Hepatocyte (in vitro differentiated cells): Measurements from ENCODE around the gene BHLHE23. TPM values are rescaled to one million over a fixed set of nuclear protein-coding genes. Genes with fewer than 3 reads are reported as not detected.

Source experiments
- DNase-seq: peaks from one replicate; pipeline ENCODE4 v3.0.0-alpha.2; 2016; ENCODE audit warnings: low spot score
- H2AFZ ChIP-seq: fragments of 200-600 bp; sonication (generic); 2 replicates; pipeline ENCODE4 v1.6.0; 2016; ENCODE audit warnings: antibody characterized with exemption, mild to moderate bottlenecking
- H3K27ac ChIP-seq: fragments of 200-600 bp; sonication (generic); 2 replicates; pipeline ENCODE4 v1.5.1; 2016; ENCODE audit warnings: mild to moderate bottlenecking
- H3K27me3 ChIP-seq: fragments of 200-600 bp; sonication (generic); 2 replicates; pipeline ENCODE4 v1.6.1; 2016
- H3K36me3 ChIP-seq: fragments of 200-600 bp; sonication (generic); replicated peaks from 2 replicates; pipeline ENCODE4 v1.5.1; 2016; ENCODE audit warnings: low read depth; ENCODE audit not compliant: insufficient read depth
- H3K4me1 ChIP-seq: fragments of 200-600 bp; sonication (generic); 2 replicates; pipeline ENCODE4 v1.5.1; 2016; ENCODE audit warnings: mild to moderate bottlenecking, moderate library complexity; ENCODE audit not compliant: insufficient read depth
- H3K4me2 ChIP-seq: fragments of 200-600 bp; sonication (generic); 2 replicates; pipeline ENCODE4 v1.6.0; 2016
- H3K4me3 ChIP-seq: fragments of 200-600 bp; sonication (generic); 2 replicates; pipeline ENCODE4 v1.5.1; 2016; ENCODE audit warnings: mild to moderate bottlenecking
- H3K79me2 ChIP-seq: fragments of 200-600 bp; sonication (generic); 2 replicates; pipeline ENCODE4 v1.6.0; 2017; ENCODE audit warnings: mild to moderate bottlenecking
- H3K9me2 ChIP-seq: fragments of 200-600 bp; sonication (generic); replicated peaks from 2 replicates; pipeline ENCODE4 v1.6.0; 2017; ENCODE audit warnings: mild to moderate bottlenecking; ENCODE audit not compliant: insufficient read depth
- H3K9me3 ChIP-seq: fragments of 200-600 bp; sonication (generic); 2 replicates; pipeline ENCODE4 v1.5.1; 2016; ENCODE audit warnings: low read depth, mild to moderate bottlenecking
- H4K20me1 ChIP-seq: fragments of 200-600 bp; sonication (generic); 2 replicates; pipeline ENCODE4 v1.6.0; 2016; ENCODE audit warnings: mild to moderate bottlenecking; ENCODE audit not compliant: insufficient read depth, poor library complexity, severe bottlenecking
- EZH2 ChIP-seq: fragments of 200-600 bp; sonication (generic); IDR thresholded peaks from 2 replicates; pipeline ENCODE4 v1.6.1; 2016; ENCODE audit warnings: antibody characterized with exemption, mild to moderate bottlenecking, borderline replicate concordance
- EZH2phosphoT487 ChIP-seq: fragments of 200-600 bp; sonication (generic); IDR thresholded peaks from one replicate; pipeline ENCODE4 v1.6.1; 2018; ENCODE audit warnings: antibody characterized with exemption, mild to moderate bottlenecking, low read depth, moderate library complexity; ENCODE audit not compliant: unreplicated experiment, severe bottlenecking
- WGBS: methylation state at CpG from one replicate; pipeline ENCODE4 v1.1.6; 2016; ENCODE audit warnings: low lambda C conversion rate; ENCODE audit errors: missing lambda C conversion rate; 5-methylcytosine and 5-hydroxymethylcytosine counted together
- polyA plus RNA-seq: library from polyadenylated mRNA; unstranded; fragments of >200 nt; fragmentation: Nextera tagmentation; extraction: Ambion mirVana; gene quantifications from 2 replicates; pipeline ENCODE4 v1.2.1, GENCODE V29; 2016
- total RNA-seq: library from RNA; depleted of rRNA; stranded (reverse); fragments of >200 nt; gene quantifications from 2 replicates; pipeline ENCODE4 v1.2.3, GENCODE V29; 2014
- TF ChIP-seq, protein P1 (sequence below): fragments of 200-600 bp; sonication (generic); IDR thresholded peaks from 2 replicates; pipeline ENCODE4 v1.5.1; 2016; ENCODE audit warnings: antibody characterized with exemption, mild to moderate bottlenecking; ENCODE audit not compliant: poor library complexity

Gene BHLHE23
- total and polyA plus RNA-seq, 2 experiments from 2014 or later = not detected

DNA sequence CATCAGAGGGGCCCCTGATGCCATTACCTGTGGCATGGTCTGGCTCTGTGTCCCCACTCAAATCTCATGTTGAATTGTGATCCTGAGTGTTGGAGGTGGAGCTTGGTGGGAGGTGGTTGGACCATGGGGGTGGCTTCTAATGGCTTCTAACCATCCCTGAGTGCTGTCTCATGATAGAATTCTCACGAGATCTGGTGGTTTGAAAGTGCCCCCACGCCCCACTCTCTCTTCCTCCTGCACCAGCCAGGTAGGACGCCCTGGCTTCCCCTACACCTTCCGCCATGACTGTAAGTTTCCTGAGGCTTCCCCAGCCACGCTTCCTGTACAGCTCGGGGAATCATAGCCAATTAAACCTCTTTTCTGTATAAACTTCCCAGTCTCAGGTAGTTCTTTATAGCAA lies 14.9 kb downstream of the BHLHE23 start:
- Histone ChIP-seq H3K79me2 (no peaks in the 10 kb centered on the region), H4K20me1 (no peaks in the 10 kb centered on the region), H3K4me3 (no peak overlapping the region), H3K27ac (no peak overlapping the region), H3K36me3 (no peaks in the 10 kb centered on the region), H2AFZ (no peak overlapping the region), H3K9me2 (no peaks in the 10 kb centered on the region), H3K4me1 (no peaks in the 10 kb centered on the region), H3K9me3 (no peaks in the 10 kb centered on the region), H3K27me3 (peaks cover 14% of the 10 kb centered on the region), H3K4me2 (no peak overlapping the region)
- TF ChIP-seq EZH2 (no peak), EZH2phosphoT487 (no peak)
- TF ChIP-seq, protein P1, sequence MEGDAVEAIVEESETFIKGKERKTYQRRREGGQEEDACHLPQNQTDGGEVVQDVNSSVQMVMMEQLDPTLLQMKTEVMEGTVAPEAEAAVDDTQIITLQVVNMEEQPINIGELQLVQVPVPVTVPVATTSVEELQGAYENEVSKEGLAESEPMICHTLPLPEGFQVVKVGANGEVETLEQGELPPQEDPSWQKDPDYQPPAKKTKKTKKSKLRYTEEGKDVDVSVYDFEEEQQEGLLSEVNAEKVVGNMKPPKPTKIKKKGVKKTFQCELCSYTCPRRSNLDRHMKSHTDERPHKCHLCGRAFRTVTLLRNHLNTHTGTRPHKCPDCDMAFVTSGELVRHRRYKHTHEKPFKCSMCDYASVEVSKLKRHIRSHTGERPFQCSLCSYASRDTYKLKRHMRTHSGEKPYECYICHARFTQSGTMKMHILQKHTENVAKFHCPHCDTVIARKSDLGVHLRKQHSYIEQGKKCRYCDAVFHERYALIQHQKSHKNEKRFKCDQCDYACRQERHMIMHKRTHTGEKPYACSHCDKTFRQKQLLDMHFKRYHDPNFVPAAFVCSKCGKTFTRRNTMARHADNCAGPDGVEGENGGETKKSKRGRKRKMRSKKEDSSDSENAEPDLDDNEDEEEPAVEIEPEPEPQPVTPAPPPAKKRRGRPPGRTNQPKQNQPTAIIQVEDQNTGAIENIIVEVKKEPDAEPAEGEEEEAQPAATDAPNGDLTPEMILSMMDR = no peak
- no peak for DNase-seq
- 78% methylated on average over 6 of the region's 6 CpGs for WGBS

DNA sequence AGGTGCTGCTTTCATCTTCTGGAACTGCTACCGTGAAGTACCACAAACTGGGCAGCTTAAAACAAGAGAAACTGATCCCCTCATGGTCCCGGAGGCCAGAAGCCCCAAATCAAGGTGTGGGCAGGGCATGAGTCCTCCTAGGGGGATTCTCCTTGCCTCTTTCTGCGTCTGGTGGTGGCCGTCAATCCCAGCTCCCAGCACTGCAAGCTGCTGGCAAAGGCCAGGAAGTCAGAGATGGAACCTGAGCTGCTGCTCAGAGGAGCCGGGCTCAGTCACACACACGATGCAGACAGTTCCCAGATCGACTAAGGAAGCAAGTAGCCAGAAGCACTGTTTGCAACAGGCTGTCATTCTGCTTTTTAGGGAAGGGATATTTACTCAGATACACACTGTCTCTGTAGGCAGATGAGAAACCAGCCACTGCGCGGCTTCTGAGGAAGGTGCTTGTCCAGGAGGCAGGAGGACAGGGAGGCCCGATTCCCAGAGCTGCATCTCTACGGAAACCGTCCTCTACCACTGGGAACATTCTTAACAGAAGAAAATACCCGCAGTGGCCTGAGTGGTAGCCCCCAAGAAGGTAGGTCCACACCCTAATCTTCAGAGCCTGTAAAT lies 15.5 kb downstream of the BHLHE23 start:
- Histone ChIP-seq H3K4me1 (no peaks in the 10 kb centered on the region), H3K27me3 (peaks cover 14% of the 10 kb centered on the region), H3K9me3 (no peaks in the 10 kb centered on the region), H3K36me3 (no peaks in the 10 kb centered on the region), H2AFZ (no peak overlapping the region), H4K20me1 (no peaks in the 10 kb centered on the region), H3K9me2 (no peaks in the 10 kb centered on the region), H3K4me3 (no peak overlapping the region), H3K27ac (no peak overlapping the region), H3K79me2 (no peaks in the 10 kb centered on the region), H3K4me2 (no peak overlapping the region)
- 77% methylated on average over 13 of the region's 13 CpGs for WGBS
- TF ChIP-seq EZH2phosphoT487 (no peak), EZH2 (no peak)
- TF ChIP-seq, protein P1 = no peak
- DNase-seq = no peak

DNA sequence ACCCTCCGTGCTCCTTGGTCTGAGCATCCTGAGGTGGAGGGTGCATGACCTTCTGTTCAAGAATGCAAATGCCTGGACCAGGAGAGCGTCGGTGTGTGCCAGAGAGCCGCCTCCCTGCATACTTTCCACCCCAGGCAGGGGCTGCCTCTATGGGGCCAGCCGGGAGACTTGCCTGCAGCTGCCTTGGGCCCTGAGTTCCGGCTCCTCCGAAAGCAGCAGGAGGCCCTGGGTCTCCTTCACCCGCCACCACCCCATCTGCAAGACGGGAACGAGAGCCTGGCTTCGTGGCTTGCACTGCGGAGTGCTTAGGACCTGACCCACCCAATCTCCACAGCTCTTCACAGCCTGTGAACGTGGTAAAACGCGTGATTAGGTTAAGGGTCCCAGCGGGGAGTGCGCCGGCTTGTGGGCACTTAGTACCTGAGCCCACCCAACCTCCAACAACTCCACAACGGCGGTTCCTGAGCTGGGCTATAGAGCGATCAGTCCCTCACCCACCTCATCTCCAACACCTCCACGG lies 16.4 kb downstream of the BHLHE23 start:
- no peaks in the 10 kb centered on the region for H3K36me3 ChIP-seq

More for the DNA sequence above, 16.4 kb downstream of the BHLHE23 start:
- Histone ChIP-seq H3K79me2 (no peaks in the 10 kb centered on the region), H3K4me3 (no peak overlapping the region), H3K9me2 (no peaks in the 10 kb centered on the region), H2AFZ (no peak overlapping the region), H3K27ac (no peak overlapping the region), H3K27me3 (peaks cover 14% of the 10 kb centered on the region), H3K9me3 (no peaks in the 10 kb centered on the region), H3K4me1 (no peaks in the 10 kb centered on the region), H4K20me1 (no peaks in the 10 kb centered on the region), H3K4me2 (no peak overlapping the region)
- TF ChIP-seq EZH2 (no peak), EZH2phosphoT487 (no peak)
- TF ChIP-seq, protein P1 = no peak
- no peak for DNase-seq
- 89% methylated on average over 22 of the region's 22 CpGs for WGBS
